Liver (tissue), 9 donors: Measurements from ENCODE around the gene CD79A. TPM values are rescaled to one million over a fixed set of nuclear protein-coding genes. Genes with fewer than 3 reads are reported as not detected.

Source experiments
- DNase-seq: peaks from one replicate; pipeline ENCODE4 v3.0.0-alpha.2; 2017; ENCODE audit warnings: low spot score
- H3K27ac ChIP-seq, 2 donors: one replicate each; pipeline ENCODE4 v1.7.0; 2013; ENCODE audit warnings: inconsistent platforms in 2 of 2, low read length in 2 of 2, control low read depth in 1 of 2, low read depth in 1 of 2, mild to moderate bottlenecking in 1 of 2
- H3K27me3 ChIP-seq, 4 donors: one replicate each; pipeline versions ENCODE4 v1.6.1 to v1.7.0; 2013; ENCODE audit warnings: low read length in 3 of 4, inconsistent platforms in 1 of 4, mild to moderate bottlenecking in 1 of 4, moderate library complexity in 1 of 4; ENCODE audit not compliant: control insufficient read depth in 4 of 4, insufficient read depth in 4 of 4
- H3K36me3 ChIP-seq, 4 donors: one replicate each; pipeline versions ENCODE4 v1.6.1 to v1.7.0; 2013; ENCODE audit warnings: low read length in 3 of 4, mild to moderate bottlenecking in 3 of 4, low read depth in 1 of 4, moderate library complexity in 1 of 4; ENCODE audit not compliant: control insufficient read depth in 4 of 4, insufficient read depth in 3 of 4
- H3K4me1 ChIP-seq, 4 donors: one replicate each; pipeline versions ENCODE4 v1.6.1 to v1.7.0; 2013; ENCODE audit warnings: low read length in 3 of 4, mild to moderate bottlenecking in 3 of 4, moderate library complexity in 1 of 4; ENCODE audit not compliant: control insufficient read depth in 4 of 4, insufficient read depth in 4 of 4
- H3K4me3 ChIP-seq, 3 donors: one replicate each; pipeline versions ENCODE4 v1.6.1 to v1.7.0; 2013; ENCODE audit warnings: low read length in 3 of 3, control low read depth in 1 of 3, low read depth in 1 of 3, mild to moderate bottlenecking in 1 of 3
- H3K9ac ChIP-seq, 2 donors: one replicate each; pipeline ENCODE4 v1.7.0; 2013; ENCODE audit warnings: low read length in 2 of 2, mild to moderate bottlenecking in 2 of 2, moderate library complexity in 2 of 2, control low read depth in 1 of 2, low read depth in 1 of 2
- H3K9me3 ChIP-seq, 4 donors: one replicate each; pipeline versions ENCODE4 v1.6.1 to v1.7.0; 2013; ENCODE audit warnings: low read length in 3 of 4; ENCODE audit not compliant: control insufficient read depth in 4 of 4
- ATF3 ChIP-seq: IDR thresholded peaks from 2 replicates; pipeline ENCODE4 v1.6.1; 2016; ENCODE audit warnings: antibody characterized with exemption
- CTCF ChIP-seq: fragments of 150-350 bp; IDR thresholded peaks from 2 replicates; pipeline ENCODE4 v1.5.1; 2017; ENCODE audit warnings: improper control_type of control experiment, low read depth, low read length; ENCODE audit not compliant: missing input control
- EGR1 ChIP-seq, 2 donors: IDR thresholded peaks; 2 replicates each; pipeline ENCODE4 v1.6.1; 2016 to 2018; ENCODE audit warnings: antibody characterized with exemption in 2 of 2, low read depth in 2 of 2
- FOXA1 ChIP-seq: IDR thresholded peaks from 2 replicates; pipeline ENCODE4 v1.6.1; 2016; ENCODE audit warnings: antibody characterized with exemption
- FOXA2 ChIP-seq: IDR thresholded peaks from 2 replicates; pipeline ENCODE4 v1.6.1; 2016; ENCODE audit warnings: antibody characterized with exemption
- GABPA ChIP-seq, 2 donors: IDR thresholded peaks in 1 of 2; conservative IDR thresholded peaks in 1 of 2; 2 replicates each; pipeline ENCODE4 v1.6.1; 2016; ENCODE audit warnings: antibody characterized with exemption in 2 of 2, mild to moderate bottlenecking in 1 of 2, moderate library complexity in 1 of 2
- HNF4A ChIP-seq, 2 donors: conservative IDR thresholded peaks; 2 replicates each; pipeline ENCODE4 v1.6.1; 2016; ENCODE audit warnings: antibody characterized with exemption in 2 of 2, mild to moderate bottlenecking in 2 of 2
- HNF4G ChIP-seq: IDR thresholded peaks from 2 replicates; pipeline ENCODE4 v1.6.1; 2016; ENCODE audit warnings: antibody characterized with exemption
- JUND ChIP-seq, 2 donors: IDR thresholded peaks; 2 replicates each; pipeline ENCODE4 v1.6.1; 2016; ENCODE audit warnings: antibody characterized with exemption in 2 of 2
- MAX ChIP-seq: IDR thresholded peaks from 2 replicates; pipeline ENCODE4 v1.6.1; 2016; ENCODE audit warnings: antibody characterized with exemption
- NR2F2 ChIP-seq: IDR thresholded peaks from 2 replicates; pipeline ENCODE4 v1.6.1; 2016; ENCODE audit warnings: antibody characterized with exemption
- RXRA ChIP-seq, 2 donors: IDR thresholded peaks; 2 replicates each; pipeline ENCODE4 v1.6.1; 2017 to 2018; ENCODE audit warnings: antibody characterized with exemption in 2 of 2, mild to moderate bottlenecking in 1 of 2
- SP1 ChIP-seq: IDR thresholded peaks from 2 replicates; pipeline ENCODE4 v1.6.1; 2018; ENCODE audit warnings: antibody characterized with exemption, mild to moderate bottlenecking
- TAF1 ChIP-seq: conservative IDR thresholded peaks from 2 replicates; pipeline ENCODE4 v1.6.1; 2016; ENCODE audit warnings: antibody characterized with exemption, mild to moderate bottlenecking
- YY1 ChIP-seq: IDR thresholded peaks from 2 replicates; pipeline ENCODE4 v1.6.1; 2016; ENCODE audit warnings: antibody characterized with exemption, mild to moderate bottlenecking
- ZBTB33 ChIP-seq: IDR thresholded peaks from 2 replicates; pipeline ENCODE4 v1.6.1; 2016; ENCODE audit warnings: antibody characterized with exemption
- WGBS: extraction: QIAGEN DNeasy Blood & Tissue Kit; methylation state at CpG from one replicate; pipeline ENCODE4 v1.1.7; 2013; 5-methylcytosine and 5-hydroxymethylcytosine counted together
- polyA plus RNA-seq, 2 donors: library from polyadenylated mRNA; stranded (reverse) in 1 of 2; unstranded in 1 of 2; fragments of 200-250 nt in 1 of 2; fragments of >200 nt in 1 of 2; fragmentation: Nextera tagmentation in 1 of 2; extraction: Ambion mirVana in 1 of 2; gene quantifications; one replicate each; pipeline versions ENCODE4 v1.2.1 to v1.2.3, GENCODE V29; 2013 to 2015
- total RNA-seq, 2 donors: library from RNA; depleted of rRNA; stranded (reverse); fragments of >200 nt; gene quantifications; one replicate each; pipeline ENCODE4 v1.2.3, GENCODE V29; 2014
- donor health status: healthy.
- donor health status: healthy.
- donor health status: healthy.
- donor health status: healthy.
- donor health status: healthy.

CD79A gene
- total and polyA plus RNA-seq, 4 donors: 0.43 to 5.0 (median 2.0) TPM

DNA sequence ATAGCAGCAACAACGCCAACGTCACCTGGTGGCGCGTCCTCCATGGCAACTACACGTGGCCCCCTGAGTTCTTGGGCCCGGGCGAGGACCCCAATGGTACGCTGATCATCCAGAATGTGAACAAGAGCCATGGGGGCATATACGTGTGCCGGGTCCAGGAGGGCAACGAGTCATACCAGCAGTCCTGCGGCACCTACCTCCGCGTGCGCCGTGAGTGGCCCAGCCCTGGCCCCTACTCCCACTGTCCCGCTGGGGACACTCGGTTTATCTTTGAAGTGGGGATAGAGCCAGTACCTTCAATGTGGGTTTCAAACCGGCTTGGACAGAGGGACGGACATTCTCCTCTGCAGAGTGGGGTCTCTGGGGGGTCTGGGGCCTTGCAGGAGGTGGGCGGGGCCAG is 2.0 kb downstream of the CD79A start:
- H3K9ac ChIP-seq: no peak overlapping the region
- TF ChIP-seq FOXA1 (no peak), SP1 (no peak), NR2F2 (no peak), FOXA2 (no peak), GABPA (IDR thresholded peaks at IDR 0.05 in 1 of 2, conservative IDR thresholded peaks at IDR 0.05 in 1 of 2) (no peak), EGR1 (IDR thresholded peaks at IDR 0.05; ENCODE audit: low read depth in 2 of 2) (no peak), JUND (IDR thresholded peaks at IDR 0.05) (no peak), HNF4A (conservative IDR thresholded peaks at IDR 0.05) (no peak), RXRA (IDR thresholded peaks at IDR 0.05) (no peak), HNF4G (no peak), YY1 (no peak), ATF3 (no peak), CTCF (no peak), TAF1 (no peak), ZBTB33 (no peak), MAX (no peak)
- H3K27me3 ChIP-seq: no peaks in the 10 kb centered on the region
- DNase-seq: no peak
- no peak overlapping the region for H3K27ac ChIP-seq
- no peak overlapping the region for H3K4me3 ChIP-seq
- H3K36me3 ChIP-seq: no peaks in the 10 kb centered on the region
- H3K4me1 ChIP-seq: peaks cover 0 to 12% (median 4%) of the 10 kb centered on the region in 4 donors
- WGBS: 89% methylated on average over 21 of the region's 21 CpGs
- H3K9me3 ChIP-seq: no peaks in the 10 kb centered on the region

GRCh38 chr19:41879670-41880328 is 2.7 kb downstream of the CD79A start:
- no peak overlapping the region for H3K9ac ChIP-seq
- H3K4me3 ChIP-seq: no peak overlapping the region
- peaks cover 0 to 18% (median 7%) of the 10 kb centered on the region in 4 donors for H3K4me1 ChIP-seq
- WGBS: 81% methylated on average over 7 of the region's 7 CpGs
- H3K27me3 ChIP-seq: no peaks in the 10 kb centered on the region
- H3K9me3 ChIP-seq: no peaks in the 10 kb centered on the region
- DNase-seq: no peak
- H3K36me3 ChIP-seq: no peaks in the 10 kb centered on the region
- TF ChIP-seq ATF3 (no peak), GABPA (IDR thresholded peaks at IDR 0.05 in 1 of 2, conservative IDR thresholded peaks at IDR 0.05 in 1 of 2) (no peak), HNF4G (no peak), JUND (IDR thresholded peaks at IDR 0.05) (no peak), NR2F2 (no peak), YY1 (no peak)
- H3K27ac ChIP-seq: no peak overlapping the region
